Renal cortical epithelial cell (primary cell): ENCODE measurements around the gene DEPDC1B. TPM values are rescaled to one million over a fixed set of nuclear protein-coding genes. Genes with fewer than 3 reads are reported as not detected.
"Not testable (repeated sequence)": the region's sequence is repeated elsewhere in the genome, so short reads cannot be mapped to it uniquely, and the experiment has no call there.

Source experiments
- DNase-seq: peaks from one replicate; pipeline ENCODE4 v3.0.0-alpha.2; 2011; ENCODE audit warnings: low read depth
- total RNA-seq: library from RNA; depleted of rRNA; stranded (reverse); fragments of >200 nt; gene quantifications from 2 replicates; pipeline ENCODE4 v1.2.3, GENCODE V29; 2014

The DEPDC1B gene
- total RNA-seq, 1 donor from 2014 or later = 5.7 TPM

- no peak for DNase-seq
These were observed 718 bp downstream of the DEPDC1B start for GRCh38 chr5:60699288-60699608.

- DNase-seq = no peak
These were observed 1.6 kb downstream of the DEPDC1B start for GRCh38 chr5:60698336-60698735.

- DNase-seq = no peak
These were observed 9.6 kb downstream of the DEPDC1B start for GRCh38 chr5:60690326-60690725.

- DNase-seq = no peak
These were observed 11.0 kb downstream of the DEPDC1B start for GRCh38 chr5:60688980-60689379.

GRCh38 chr5:60687927-60688720 lies 11.8 kb downstream of the DEPDC1B start:
- DNase-seq = peak; percentile 70

- DNase-seq = no peak
These were observed 13.8 kb downstream of the DEPDC1B start for GRCh38 chr5:60686157-60686556.

GRCh38 chr5:60685700-60686099 lies 14.3 kb downstream of the DEPDC1B start:
- no peak for DNase-seq

- peak; percentile 87 for DNase-seq
These were observed 14.9 kb downstream of the DEPDC1B start for GRCh38 chr5:60685028-60685427.

GRCh38 chr5:60682007-60682406 lies 18.0 kb downstream of the DEPDC1B start:
- not testable (repeated sequence) for DNase-seq

- no peak for DNase-seq
These were observed 20.1 kb downstream of the DEPDC1B start for GRCh38 chr5:60679816-60680215.

- peak; percentile 72 for DNase-seq
These were observed 21.9 kb downstream of the DEPDC1B start for GRCh38 chr5:60677850-60678664.

GRCh38 chr5:60675286-60675685 lies 24.7 kb downstream of the DEPDC1B start:
- DNase-seq = peak; percentile 56

GRCh38 chr5:60674251-60675069 lies 25.5 kb downstream of the DEPDC1B start:
- no peak for DNase-seq

GRCh38 chr5:60673334-60673733 lies 26.6 kb downstream of the DEPDC1B start:
- DNase-seq = no peak

GRCh38 chr5:60672693-60673264 lies 27.2 kb downstream of the DEPDC1B start:
- peak; percentile 22 for DNase-seq

- DNase-seq = no peak
These were observed 27.9 kb downstream of the DEPDC1B start for GRCh38 chr5:60671899-60672692.

GRCh38 chr5:60670749-60671148 lies 29.2 kb downstream of the DEPDC1B start:
- DNase-seq = no peak

- DNase-seq = peak; percentile 39
These were observed 31.2 kb downstream of the DEPDC1B start for GRCh38 chr5:60668686-60669304.

- DNase-seq = peak; percentile 97
These were observed 47.9 kb downstream of the DEPDC1B start for GRCh38 chr5:60651872-60652620.
